HUDEP-2 (cell line): ENCODE measurements around the gene ADAMTS17.

Source experiments
- DNase-seq, 76 experiments: peaks; one replicate each; lab custom pipeline; 2025; ENCODE audit not compliant: unreplicated experiment in 76 of 76; lab: John Stamatoyannopoulos, UW

ADAMTS17 gene

DNA sequence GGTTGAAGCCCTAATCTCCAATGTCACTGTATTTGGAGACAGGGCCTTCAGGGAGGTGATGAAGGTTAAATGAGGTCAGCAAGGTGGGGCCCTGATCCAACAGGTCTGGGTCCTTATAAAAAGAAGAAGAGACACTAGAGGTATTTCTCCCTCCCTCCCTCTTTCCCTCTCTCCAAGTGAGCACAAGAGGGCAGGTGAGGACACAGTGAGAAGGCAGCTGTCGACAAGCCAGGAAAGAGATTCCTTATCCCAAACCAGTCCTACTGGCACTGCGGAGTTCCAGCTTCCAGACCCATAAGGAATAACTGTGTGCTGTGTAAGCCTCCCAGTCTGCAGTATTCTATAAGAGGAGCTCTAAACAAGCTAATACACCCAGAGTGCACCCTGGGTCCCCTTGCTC lies 134.7 kb downstream of the ADAMTS17 start:
- no peak for DNase-seq

DNA sequence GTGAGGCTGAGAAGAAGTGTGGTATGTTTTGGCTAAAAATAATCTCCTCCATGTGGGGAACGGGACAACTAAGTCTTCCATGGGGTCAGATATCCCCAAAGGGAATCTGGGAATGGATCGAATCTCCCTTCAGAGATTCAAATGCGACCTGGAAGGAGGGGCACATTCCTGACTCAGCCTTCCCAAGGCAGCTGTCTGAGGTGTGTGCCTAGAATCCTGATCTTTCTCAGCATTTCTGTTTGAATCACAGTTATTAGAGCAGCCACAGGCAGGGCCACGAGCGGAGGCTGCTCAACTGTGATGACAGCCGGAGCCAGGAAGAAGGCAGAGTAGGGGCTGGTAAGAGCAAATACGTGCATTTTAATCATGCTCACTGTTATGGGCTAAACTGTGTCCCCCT lies 135.1 kb downstream of the ADAMTS17 start:
- DNase-seq = no peak

DNA sequence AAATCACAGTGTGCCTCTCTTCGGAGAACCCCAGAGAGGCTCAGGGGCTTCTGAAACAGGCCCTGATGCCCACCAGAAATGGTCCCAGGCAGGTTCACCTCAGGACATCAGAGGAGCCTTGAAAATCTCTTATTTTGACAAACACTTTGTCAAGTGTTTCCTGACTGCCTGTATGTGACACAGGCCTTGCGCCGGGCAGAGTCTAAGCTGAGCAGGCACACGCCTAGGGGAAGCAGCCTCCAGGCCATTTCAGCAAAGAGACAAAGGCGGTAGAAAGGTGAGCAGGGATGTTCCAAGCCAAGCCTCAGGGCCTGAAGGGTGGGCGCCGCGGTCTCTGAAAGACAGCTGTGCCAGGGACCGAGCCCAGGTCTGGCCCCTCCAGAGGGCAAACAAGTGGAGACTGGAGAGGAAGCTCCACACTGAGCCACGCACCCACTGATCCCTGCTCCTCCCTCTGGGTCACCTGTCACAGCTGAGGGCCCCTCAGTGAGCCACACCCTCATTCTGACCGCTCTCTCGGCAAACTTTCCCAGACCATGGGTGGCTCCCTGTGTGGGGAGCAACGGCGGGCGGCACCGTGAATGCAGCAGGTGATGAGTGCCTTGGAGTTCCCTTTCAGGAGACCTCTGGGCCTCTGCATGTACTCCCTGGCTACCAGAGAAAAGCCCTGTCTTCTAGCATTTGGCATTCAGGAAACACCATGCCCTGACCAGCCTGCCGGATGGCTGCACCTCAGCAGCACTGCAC lies 136.1 kb downstream of the ADAMTS17 start:
- no peak for DNase-seq

GRCh38 chr15:100204771-100205170 lies 137.0 kb downstream of the ADAMTS17 start:
- DNase-seq = no peak

DNA sequence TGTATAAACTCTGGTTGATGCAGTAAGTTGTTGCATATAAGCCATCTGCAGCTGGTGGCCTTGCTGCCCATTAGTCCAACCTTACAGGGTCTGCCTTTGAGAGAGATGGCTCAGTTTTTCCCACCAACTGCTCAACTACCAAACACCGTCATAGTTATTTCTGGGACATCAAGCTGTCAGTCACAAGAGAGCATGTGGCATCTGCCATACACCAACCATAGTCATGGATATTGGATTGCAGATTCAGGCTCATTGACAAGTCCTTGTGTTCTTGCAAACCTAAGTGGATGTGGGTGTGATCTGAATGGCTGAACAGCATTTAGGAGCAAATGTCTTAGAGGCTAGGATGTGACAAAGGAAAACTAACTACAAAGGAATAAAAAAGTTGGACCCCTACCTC lies 137.6 kb downstream of the ADAMTS17 start:
- no peak for DNase-seq

GRCh38 chr15:100202309-100202960 lies 139.3 kb downstream of the ADAMTS17 start:
- DNase-seq = no peak

- DNase-seq = no peak
Measured at GRCh38 chr15:100201376-100202280, 140.1 kb downstream of the ADAMTS17 start.

- DNase-seq = peak in 12 of 76 experiments; percentile 1 to 50 (median 8)
Measured at GRCh38 chr15:100200287-100200880, 141.4 kb downstream of the ADAMTS17 start.

GRCh38 chr15:100199711-100200286 lies 142.0 kb downstream of the ADAMTS17 start:
- no peak for DNase-seq

- DNase-seq = no peak
Measured at GRCh38 chr15:100198442-100198841, 143.3 kb downstream of the ADAMTS17 start.

GRCh38 chr15:100196326-100197058 lies 145.3 kb downstream of the ADAMTS17 start:
- no peak for DNase-seq

- DNase-seq = no peak
Measured at GRCh38 chr15:100194996-100195395, 146.8 kb downstream of the ADAMTS17 start.

GRCh38 chr15:100193277-100193860 lies 148.4 kb downstream of the ADAMTS17 start:
- DNase-seq = no peak

DNA sequence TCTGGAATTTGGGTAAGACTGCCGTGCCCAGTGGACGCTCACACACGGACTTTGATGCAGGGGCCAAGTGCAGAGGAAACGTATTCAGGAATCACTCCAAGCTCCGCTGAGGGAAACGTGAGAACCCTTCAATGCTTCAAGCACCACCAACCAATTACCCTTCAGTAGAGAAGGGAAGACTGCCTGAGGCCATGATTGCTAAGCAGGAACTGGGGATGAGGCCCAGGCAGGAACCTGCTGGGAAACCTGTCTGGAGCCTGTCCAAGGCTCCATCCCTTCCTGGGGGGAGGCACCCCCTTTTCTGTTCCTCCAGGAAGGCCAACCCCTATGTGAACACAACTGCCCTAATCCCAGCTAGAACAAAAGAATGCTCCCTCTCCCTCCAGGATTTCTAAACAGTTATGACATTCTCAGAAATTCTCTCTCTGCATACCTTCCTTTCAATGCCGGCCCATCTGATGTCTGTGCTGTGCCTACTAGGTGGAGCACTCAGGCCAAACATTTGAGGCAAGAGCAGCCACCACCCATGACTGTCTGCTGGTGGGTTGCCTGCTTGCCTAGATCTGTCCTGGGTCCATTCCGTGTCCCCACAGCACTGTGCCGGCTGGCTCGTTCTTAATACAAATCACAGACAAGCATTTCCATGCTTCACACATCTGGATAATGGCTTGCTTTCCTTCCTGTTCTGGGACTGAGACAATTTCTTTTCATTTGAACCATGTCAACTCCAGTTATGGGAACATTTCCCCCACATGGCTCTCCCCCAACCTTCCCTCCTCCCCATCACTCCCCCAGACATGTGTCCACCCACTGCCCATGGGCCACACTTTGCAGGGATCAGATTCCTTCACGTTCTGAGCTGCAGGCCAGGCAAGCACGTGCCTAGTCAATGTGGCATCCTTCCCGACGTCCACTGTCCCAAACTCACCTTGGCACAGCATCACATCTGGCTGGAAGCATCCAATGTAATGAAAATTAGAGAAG lies 149.4 kb downstream of the ADAMTS17 start:
- DNase-seq = no peak

DNA sequence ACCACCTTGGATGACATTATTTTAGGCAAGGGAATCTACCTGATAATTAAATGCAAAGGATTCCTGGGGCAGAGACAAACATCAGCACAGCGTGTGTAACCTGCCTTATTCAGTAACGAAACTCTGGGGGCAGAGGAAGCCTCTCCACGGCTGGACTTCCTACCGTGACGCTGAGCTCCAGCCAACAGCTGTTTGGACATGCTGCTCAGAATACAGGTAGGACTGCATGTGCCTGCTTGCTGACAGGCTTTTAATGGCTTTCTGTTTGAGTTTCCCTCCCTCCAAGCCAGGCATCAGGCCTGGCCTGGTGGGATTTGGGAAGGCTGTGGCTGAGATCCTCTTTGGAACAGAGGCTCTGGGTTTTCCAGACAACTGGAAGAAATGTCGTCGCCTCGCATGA lies 150.6 kb downstream of the ADAMTS17 start:
- no peak for DNase-seq

DNA sequence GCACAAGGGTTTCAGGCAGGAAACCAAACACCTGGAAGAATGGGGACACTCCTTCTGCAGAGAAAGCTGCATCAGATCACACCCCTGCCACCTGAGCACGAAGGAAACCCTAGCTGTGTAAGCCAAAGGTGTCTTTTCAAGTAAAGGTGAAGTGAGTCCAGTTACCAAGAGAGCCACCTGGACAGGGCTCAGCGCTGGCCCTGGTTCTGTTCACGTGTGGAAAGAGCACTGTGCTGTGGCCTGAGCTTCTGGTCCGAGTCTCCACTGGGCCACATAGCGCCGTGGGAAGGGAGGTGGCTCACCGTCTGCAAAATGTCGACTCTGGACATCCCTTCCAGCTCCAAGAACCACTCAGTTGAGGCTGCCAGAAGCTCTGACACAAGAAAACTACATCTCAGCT lies 151.1 kb downstream of the ADAMTS17 start:
- DNase-seq = no peak

DNA sequence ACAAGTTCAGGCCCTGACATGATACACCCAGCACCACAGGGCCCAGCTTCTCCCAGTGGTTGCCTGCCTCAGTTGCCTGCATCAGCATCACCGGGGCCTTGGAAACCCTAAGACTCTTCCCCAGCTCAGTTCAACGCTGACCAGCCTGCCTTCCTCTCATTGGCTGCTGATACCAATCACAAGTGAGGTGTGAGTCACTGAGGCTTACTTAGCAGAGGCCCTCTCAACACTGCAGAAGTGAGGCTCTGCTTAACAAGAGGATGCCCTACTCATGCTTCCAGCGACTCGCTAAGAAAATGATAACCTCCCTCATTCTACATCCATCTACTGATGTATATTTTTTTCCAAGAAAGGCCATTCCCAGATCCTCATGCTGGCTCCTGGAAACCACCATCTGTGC lies 151.9 kb downstream of the ADAMTS17 start:
- no peak for DNase-seq

DNA sequence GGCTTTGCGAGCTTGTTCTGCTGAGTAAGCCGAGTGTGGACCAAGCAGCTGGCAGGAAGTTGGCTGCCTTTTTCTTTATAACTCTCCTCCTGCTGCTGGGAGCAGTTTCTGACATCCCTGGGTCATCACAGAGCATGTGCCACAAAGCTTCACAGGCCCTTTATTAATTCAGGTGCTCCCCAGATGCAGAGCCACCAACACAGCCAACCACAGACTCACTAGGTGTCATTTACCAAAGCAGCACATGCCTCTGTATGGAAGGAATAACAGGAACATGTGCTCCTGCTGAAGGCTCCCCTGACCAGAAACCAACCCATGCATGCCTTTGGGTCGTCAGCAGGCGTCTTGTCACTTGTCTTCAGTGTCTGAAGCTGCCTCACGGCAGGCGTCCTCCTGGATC lies 152.5 kb downstream of the ADAMTS17 start:
- DNase-seq = no peak
